Fibroblast of pulmonary artery (primary cell): Measurements from ENCODE around the gene CFAP92.

Experiments
- DNase-seq: peaks from one replicate; pipeline ENCODE4 v3.0.0-alpha.2; 2010; ENCODE audit warnings: low read depth
- H3K4me3 ChIP-seq: replicated peaks from 2 replicates; pipeline ENCODE4 v1.5.1; 2011; ENCODE audit warnings: low read depth, mild to moderate bottlenecking, control low read depth, low read length, moderate library complexity
- TF ChIP-seq, protein P1 (sequence below): IDR thresholded peaks from 2 replicates; pipeline ENCODE4 v1.5.1; 2011; ENCODE audit warnings: mild to moderate bottlenecking, control low read depth, low read length, inconsistent platforms; ENCODE audit errors: missing control alignments

CFAP92 gene

GRCh38 chr3:129037093-129037419, 43.2 kb upstream of the CFAP92 start:
- TF ChIP-seq, protein P1, sequence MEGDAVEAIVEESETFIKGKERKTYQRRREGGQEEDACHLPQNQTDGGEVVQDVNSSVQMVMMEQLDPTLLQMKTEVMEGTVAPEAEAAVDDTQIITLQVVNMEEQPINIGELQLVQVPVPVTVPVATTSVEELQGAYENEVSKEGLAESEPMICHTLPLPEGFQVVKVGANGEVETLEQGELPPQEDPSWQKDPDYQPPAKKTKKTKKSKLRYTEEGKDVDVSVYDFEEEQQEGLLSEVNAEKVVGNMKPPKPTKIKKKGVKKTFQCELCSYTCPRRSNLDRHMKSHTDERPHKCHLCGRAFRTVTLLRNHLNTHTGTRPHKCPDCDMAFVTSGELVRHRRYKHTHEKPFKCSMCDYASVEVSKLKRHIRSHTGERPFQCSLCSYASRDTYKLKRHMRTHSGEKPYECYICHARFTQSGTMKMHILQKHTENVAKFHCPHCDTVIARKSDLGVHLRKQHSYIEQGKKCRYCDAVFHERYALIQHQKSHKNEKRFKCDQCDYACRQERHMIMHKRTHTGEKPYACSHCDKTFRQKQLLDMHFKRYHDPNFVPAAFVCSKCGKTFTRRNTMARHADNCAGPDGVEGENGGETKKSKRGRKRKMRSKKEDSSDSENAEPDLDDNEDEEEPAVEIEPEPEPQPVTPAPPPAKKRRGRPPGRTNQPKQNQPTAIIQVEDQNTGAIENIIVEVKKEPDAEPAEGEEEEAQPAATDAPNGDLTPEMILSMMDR: no peak
- no peak for DNase-seq

DNA sequence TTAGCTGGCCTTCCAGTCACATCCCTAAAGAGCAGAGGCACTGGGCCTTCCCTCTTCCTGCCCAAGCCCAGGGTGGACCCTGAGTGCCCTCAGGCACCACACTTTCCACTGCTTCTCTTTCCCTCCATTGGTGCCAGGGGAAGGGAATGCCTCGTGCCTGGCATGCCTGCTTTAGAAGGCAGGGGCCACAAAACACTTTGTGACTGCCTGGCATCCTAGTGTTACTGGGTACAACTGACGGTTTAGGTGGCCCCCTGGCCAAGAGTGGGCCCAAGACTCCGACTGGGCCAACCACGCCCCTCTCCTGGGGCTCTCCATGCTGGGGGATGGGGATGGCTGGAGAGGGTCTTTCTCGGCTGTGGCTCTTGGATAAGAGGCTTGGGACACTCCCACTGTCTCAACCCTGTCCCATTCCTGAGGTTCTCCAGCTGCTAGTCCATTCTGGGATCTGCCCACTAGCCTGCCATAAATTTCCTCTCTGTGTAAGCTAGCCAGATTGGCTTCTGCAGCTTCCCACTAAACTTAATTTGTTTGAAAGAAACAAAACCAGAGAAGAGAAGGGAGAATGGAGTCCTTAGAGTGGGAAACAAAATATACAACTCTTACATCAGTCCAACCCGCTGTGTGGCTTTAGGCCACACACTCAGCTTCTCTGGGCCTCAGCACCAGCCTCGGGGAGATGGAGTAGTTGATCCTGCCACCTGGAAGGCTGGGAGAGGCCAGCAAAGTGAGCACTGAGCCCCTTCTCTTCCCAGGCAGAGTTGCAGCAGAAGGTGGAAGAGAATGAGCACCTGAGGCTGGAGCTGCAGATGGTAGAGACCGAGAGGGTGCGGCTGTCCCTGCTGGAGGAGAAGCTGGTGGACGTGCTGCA, 42.6 kb upstream of the CFAP92 start:
- TF ChIP-seq, protein P1: no peak
- DNase-seq: no peak
- no peak overlapping the region for H3K4me3 ChIP-seq

More at GRCh38 chr3:129037093-129037419, 43.2 kb upstream of the CFAP92 start:
- no peak overlapping the region for H3K4me3 ChIP-seq

GRCh38 chr3:129035360-129036221, 41.7 kb upstream of the CFAP92 start:
- no peak for DNase-seq
- H3K4me3 ChIP-seq: no peak overlapping the region
- TF ChIP-seq, protein P1: no peak

GRCh38 chr3:129034642-129035041, 40.8 kb upstream of the CFAP92 start:
- TF ChIP-seq, protein P1: no peak
- no peak overlapping the region for H3K4me3 ChIP-seq
- no peak for DNase-seq

GRCh38 chr3:129033633-129034321, 39.9 kb upstream of the CFAP92 start:
- no peak overlapping the region for H3K4me3 ChIP-seq
- no peak for DNase-seq
- TF ChIP-seq, protein P1: no peak

GRCh38 chr3:129033151-129033550, 39.3 kb upstream of the CFAP92 start:
- no peak overlapping the region for H3K4me3 ChIP-seq
- TF ChIP-seq, protein P1: no peak
- no peak for DNase-seq
